Measurements from ENCODE around the gene NAGS. TPM values are rescaled to one million over a fixed set of nuclear protein-coding genes. Genes with fewer than 3 reads are reported as not detected.

NAGS gene
- total RNA-seq, 4 donors from 2014 or later = 0.73 to 1.9 (median 0.99) TPM

GRCh38 chr17:44004761-44005526 is 522 bp downstream of the NAGS start:
- DNase-seq (ENCODE audit: low spot score in 2 of 2) = peak in 1 of 2 donors; percentile 71

GRCh38 chr17:44005527-44006271 is 1.3 kb downstream of the NAGS start:
- WGBS = 0% methylated on average over 14 of the region's 59 CpGs
- Histone ChIP-seq H3K27me3 (peaks cover 22% of the 10 kb centered on the region), H3K9me3 (no peaks in the 10 kb centered on the region), H3K4me3 (peak overlapping the region; percentile 57), H3K36me3 (no peaks in the 10 kb centered on the region), H3K27ac (peak overlapping the region; percentile 22), H3K4me1 (peaks cover 41% of the 10 kb centered on the region)
- no peak for TF ChIP-seq POLR2A (IDR thresholded peaks at IDR 0.05)
- TF ChIP-seq, protein P1, sequence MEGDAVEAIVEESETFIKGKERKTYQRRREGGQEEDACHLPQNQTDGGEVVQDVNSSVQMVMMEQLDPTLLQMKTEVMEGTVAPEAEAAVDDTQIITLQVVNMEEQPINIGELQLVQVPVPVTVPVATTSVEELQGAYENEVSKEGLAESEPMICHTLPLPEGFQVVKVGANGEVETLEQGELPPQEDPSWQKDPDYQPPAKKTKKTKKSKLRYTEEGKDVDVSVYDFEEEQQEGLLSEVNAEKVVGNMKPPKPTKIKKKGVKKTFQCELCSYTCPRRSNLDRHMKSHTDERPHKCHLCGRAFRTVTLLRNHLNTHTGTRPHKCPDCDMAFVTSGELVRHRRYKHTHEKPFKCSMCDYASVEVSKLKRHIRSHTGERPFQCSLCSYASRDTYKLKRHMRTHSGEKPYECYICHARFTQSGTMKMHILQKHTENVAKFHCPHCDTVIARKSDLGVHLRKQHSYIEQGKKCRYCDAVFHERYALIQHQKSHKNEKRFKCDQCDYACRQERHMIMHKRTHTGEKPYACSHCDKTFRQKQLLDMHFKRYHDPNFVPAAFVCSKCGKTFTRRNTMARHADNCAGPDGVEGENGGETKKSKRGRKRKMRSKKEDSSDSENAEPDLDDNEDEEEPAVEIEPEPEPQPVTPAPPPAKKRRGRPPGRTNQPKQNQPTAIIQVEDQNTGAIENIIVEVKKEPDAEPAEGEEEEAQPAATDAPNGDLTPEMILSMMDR (IDR thresholded peaks at IDR 0.05) = no peak
- TF ChIP-seq EP300 (IDR thresholded peaks at IDR 0.05) = no peak
- no peak for TF ChIP-seq POLR2AphosphoS5 (IDR thresholded peaks at IDR 0.05)
- no peak for DNase-seq (ENCODE audit: low spot score in 2 of 2)

More at GRCh38 chr17:44004761-44005526, 522 bp downstream of the NAGS start:
- H3K4me3 ChIP-seq = peak overlapping the region; percentile 57
- H3K36me3 ChIP-seq = no peaks in the 10 kb centered on the region
- H3K4me1 ChIP-seq = peaks cover 41% of the 10 kb centered on the region
- no CpG with 5 or more reads among the region's 71 CpGs for WGBS
- TF ChIP-seq POLR2A (IDR thresholded peaks at IDR 0.05) (no peak), EP300 (IDR thresholded peaks at IDR 0.05) (no peak), POLR2AphosphoS5 (IDR thresholded peaks at IDR 0.05) (no peak)
- TF ChIP-seq, protein P1 (IDR thresholded peaks at IDR 0.05) = no peak
- peaks cover 22% of the 10 kb centered on the region for H3K27me3 ChIP-seq
- H3K9me3 ChIP-seq = no peaks in the 10 kb centered on the region
- H3K27ac ChIP-seq = no peak overlapping the region

DNA sequence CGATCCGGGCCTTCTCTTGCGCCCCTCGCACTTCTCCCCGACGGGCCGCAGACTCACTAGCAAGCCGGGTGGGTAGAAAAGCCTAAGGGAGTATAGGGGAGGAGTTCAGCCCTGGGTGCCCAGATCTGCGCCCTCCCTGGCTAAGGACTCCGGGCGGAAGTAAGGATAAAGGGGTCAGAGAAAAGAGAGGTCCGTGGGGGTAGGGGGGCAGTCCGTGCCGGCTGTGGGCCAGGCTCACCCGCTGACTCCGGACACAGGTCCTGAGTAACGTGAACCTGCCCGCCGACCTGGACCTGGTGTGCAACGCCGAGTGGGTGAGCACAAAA is 1.8 kb downstream of the NAGS start:
- 1% methylated on average over 14 of the region's 21 CpGs for WGBS
- Histone ChIP-seq H3K27me3 (peaks cover 22% of the 10 kb centered on the region), H3K9me3 (no peaks in the 10 kb centered on the region), H3K27ac (peak overlapping the region; percentile 22), H3K4me3 (peak overlapping the region; percentile 57), H3K4me1 (peaks cover 41% of the 10 kb centered on the region), H3K36me3 (peaks cover 1% of the 10 kb centered on the region)
- TF ChIP-seq POLR2AphosphoS5 (IDR thresholded peaks at IDR 0.05) = no peak
- TF ChIP-seq, protein P1 (IDR thresholded peaks at IDR 0.05) = no peak
- no peak for TF ChIP-seq POLR2A (IDR thresholded peaks at IDR 0.05)
- no peak for TF ChIP-seq EP300 (IDR thresholded peaks at IDR 0.05)
- no peak for DNase-seq (ENCODE audit: low spot score in 2 of 2)

DNA sequence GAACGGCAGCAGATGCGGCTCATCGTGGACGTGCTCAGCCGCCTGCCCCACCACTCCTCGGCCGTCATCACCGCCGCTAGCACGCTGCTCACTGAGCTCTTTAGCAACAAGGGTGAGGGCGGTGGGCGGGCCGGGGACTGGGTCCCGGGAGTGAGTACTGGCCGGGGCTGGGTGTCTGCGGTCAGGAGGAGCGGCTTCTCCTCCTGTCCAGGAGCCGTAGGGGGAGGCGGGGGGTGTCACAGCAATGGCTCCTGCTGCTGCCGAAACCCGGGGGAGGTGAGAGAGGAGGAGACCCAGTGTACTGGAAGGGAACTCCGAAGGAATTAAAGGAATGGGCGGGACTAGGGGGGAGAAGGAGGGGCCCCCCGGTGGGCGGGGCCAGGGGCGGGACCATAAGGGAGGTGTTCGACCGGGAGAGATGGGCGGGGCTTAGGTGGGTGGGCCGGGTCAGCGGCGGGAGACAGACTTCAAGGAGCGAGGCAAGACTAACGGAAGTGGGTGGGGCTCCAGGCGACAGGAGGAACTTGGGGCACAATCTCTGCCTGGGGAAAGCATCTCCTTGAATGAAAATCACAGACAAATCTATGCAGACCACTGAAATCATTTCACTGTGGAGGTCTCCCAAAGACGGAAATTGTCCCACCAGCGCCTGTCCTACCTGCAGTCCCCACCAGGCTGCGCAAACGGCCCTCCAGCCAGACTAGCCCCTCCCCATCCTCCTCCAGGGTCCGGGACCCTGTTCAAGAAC is 2.4 kb downstream of the NAGS start:
- Histone ChIP-seq H3K9me3 (no peaks in the 10 kb centered on the region), H3K27ac (peak overlapping the region; percentile 22), H3K4me3 (peak overlapping the region; percentile 57), H3K36me3 (peaks cover 5% of the 10 kb centered on the region), H3K27me3 (peaks cover 22% of the 10 kb centered on the region), H3K4me1 (peaks cover 41% of the 10 kb centered on the region)
- WGBS = under 1% methylated on average over 37 of the region's 40 CpGs
- DNase-seq (ENCODE audit: low spot score in 2 of 2) = peak; percentile 99
- no peak for TF ChIP-seq POLR2AphosphoS5 (IDR thresholded peaks at IDR 0.05)
- TF ChIP-seq EP300 (IDR thresholded peaks at IDR 0.05) = no peak
- TF ChIP-seq POLR2A (IDR thresholded peaks at IDR 0.05) = no peak
- TF ChIP-seq, protein P1 (IDR thresholded peaks at IDR 0.05) = peak; percentile 23 to 48
